GM12878 (cell line): ENCODE results near the gene DLG2.

Source experiments
- CTCF ChIP-seq, 3 experiments: IDR thresholded peaks in 2 of 3; conservative IDR thresholded peaks in 1 of 3; 2 replicates each; pipeline ENCODE4 v1.5.1; 2011; ENCODE audit warnings: low read depth in 3 of 3, low read length in 3 of 3, mild to moderate bottlenecking in 3 of 3, control low read depth in 2 of 3, moderate library complexity in 2 of 3, inconsistent platforms in 1 of 3, mixed read lengths in 1 of 3; ENCODE audit not compliant: control insufficient read depth in 2 of 3, insufficient read depth in 1 of 3; ENCODE audit errors: extremely low read depth in 1 of 3
- MLLT1 ChIP-seq: fragments of 450-650 bp; IDR thresholded peaks from 2 replicates; pipeline ENCODE4 v1.6.1; 2016; ENCODE audit warnings: mild to moderate bottlenecking
- PKNOX1 ChIP-seq: fragments of 450-650 bp; IDR thresholded peaks from 2 replicates; pipeline ENCODE4 v1.6.1; 2016; ENCODE audit warnings: mild to moderate bottlenecking
- ZNF622 ChIP-seq: fragments of 450-650 bp; IDR thresholded peaks from 2 replicates; pipeline ENCODE4 v1.6.1; 2017; ENCODE audit warnings: mild to moderate bottlenecking, inconsistent platforms

GRCh38 chr11:83566950-83567349, 2060.2 kb downstream of the DLG2 start:
- no peak for TF ChIP-seq ZNF622
- no peak for TF ChIP-seq PKNOX1
- no peak for TF ChIP-seq MLLT1
- no peak for TF ChIP-seq CTCF (IDR thresholded peaks at IDR 0.05 in 2 of 3, conservative IDR thresholded peaks at IDR 0.05 in 1 of 3; ENCODE audit: control insufficient read depth in 2 of 3, extremely low read depth in 1 of 3, insufficient read depth in 1 of 3, low read depth in 3 of 3, low read length in 3 of 3)
